Measurements from ENCODE around the gene ATP11C.

DNA sequence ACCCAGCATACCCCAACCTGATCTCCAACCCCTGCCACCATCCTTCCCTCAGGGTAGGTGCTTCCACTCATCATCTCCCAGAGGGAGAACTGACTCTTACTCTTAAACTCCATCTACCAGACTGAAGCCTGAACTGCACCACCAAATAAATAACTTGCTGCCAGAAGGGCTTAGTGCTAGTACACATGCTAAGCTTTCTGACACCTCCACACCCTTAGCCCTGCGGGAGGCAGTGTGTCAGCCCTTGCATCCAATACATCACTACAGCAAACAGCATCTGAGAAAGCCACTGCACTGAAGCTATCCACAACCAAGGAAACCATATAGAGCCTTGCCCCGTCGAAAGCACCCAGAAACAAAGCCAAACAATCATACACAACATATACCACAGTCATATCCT, 156.3 kb downstream of the ATP11C start:
- no peak for TF ChIP-seq FOS (IDR thresholded peaks at IDR 0.05; ENCODE audit: borderline replicate concordance, extremely low read depth, insufficient read length)
- no peak for TF ChIP-seq MTA3 (IDR thresholded peaks at IDR 0.05; ENCODE audit: borderline replicate concordance, low read length)
- no peak for TF ChIP-seq ZNF217 (IDR thresholded peaks at IDR 0.05)
- no peak for TF ChIP-seq MYC (IDR thresholded peaks at IDR 0.05; ENCODE audit: insufficient read depth, insufficient read length, insufficient replicate concordance, low read length, severe bottlenecking)
- no peak for TF ChIP-seq RFX5 (IDR thresholded peaks at IDR 0.05; ENCODE audit: low read depth, low read length)
- TF ChIP-seq, protein P1, sequence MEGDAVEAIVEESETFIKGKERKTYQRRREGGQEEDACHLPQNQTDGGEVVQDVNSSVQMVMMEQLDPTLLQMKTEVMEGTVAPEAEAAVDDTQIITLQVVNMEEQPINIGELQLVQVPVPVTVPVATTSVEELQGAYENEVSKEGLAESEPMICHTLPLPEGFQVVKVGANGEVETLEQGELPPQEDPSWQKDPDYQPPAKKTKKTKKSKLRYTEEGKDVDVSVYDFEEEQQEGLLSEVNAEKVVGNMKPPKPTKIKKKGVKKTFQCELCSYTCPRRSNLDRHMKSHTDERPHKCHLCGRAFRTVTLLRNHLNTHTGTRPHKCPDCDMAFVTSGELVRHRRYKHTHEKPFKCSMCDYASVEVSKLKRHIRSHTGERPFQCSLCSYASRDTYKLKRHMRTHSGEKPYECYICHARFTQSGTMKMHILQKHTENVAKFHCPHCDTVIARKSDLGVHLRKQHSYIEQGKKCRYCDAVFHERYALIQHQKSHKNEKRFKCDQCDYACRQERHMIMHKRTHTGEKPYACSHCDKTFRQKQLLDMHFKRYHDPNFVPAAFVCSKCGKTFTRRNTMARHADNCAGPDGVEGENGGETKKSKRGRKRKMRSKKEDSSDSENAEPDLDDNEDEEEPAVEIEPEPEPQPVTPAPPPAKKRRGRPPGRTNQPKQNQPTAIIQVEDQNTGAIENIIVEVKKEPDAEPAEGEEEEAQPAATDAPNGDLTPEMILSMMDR (IDR thresholded peaks at IDR 0.05 in 2 of 3, conservative IDR thresholded peaks at IDR 0.05 in 1 of 3; ENCODE audit: control insufficient read depth in 2 of 3, extremely low read depth in 1 of 3, insufficient read depth in 1 of 3, low read depth in 3 of 3, low read length in 3 of 3): no peak
- no peak for TF ChIP-seq MEF2B (IDR thresholded peaks at IDR 0.05; ENCODE audit: partially characterized antibody, poor library complexity, severe bottlenecking)
- TF ChIP-seq CEBPB (IDR thresholded peaks at IDR 0.05; ENCODE audit: borderline replicate concordance in 1 of 2, low read depth in 2 of 2, low read length in 2 of 2): no peak
- no peak for TF ChIP-seq POU2F2 (IDR thresholded peaks at IDR 0.05; ENCODE audit: borderline replicate concordance, low read depth, low read length)
- TF ChIP-seq, protein P2, sequence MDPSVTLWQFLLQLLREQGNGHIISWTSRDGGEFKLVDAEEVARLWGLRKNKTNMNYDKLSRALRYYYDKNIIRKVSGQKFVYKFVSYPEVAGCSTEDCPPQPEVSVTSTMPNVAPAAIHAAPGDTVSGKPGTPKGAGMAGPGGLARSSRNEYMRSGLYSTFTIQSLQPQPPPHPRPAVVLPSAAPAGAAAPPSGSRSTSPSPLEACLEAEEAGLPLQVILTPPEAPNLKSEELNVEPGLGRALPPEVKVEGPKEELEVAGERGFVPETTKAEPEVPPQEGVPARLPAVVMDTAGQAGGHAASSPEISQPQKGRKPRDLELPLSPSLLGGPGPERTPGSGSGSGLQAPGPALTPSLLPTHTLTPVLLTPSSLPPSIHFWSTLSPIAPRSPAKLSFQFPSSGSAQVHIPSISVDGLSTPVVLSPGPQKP (IDR thresholded peaks at IDR 0.05; ENCODE audit: low read depth, low read length): no peak
- TF ChIP-seq BRCA1 (IDR thresholded peaks at IDR 0.05; ENCODE audit: low read depth, low read length): no peak
